H1 (cell line): ENCODE data around the gene SUGP1. TPM values are rescaled to one million over a fixed set of nuclear protein-coding genes. Genes with fewer than 3 reads are reported as not detected.

Experiments
- CTCF ChIA-PET: fragments of 300-600 bp; sonication (Branson Sonifier 250); formaldehyde crosslinking; loops from one replicate; lab custom pipeline; 2021; ENCODE audit not compliant: partially characterized antibody; lab: Charles Lee
- POLR2A ChIA-PET: fragments of 300-600 bp; sonication (Branson Sonifier 250); formaldehyde crosslinking; loops from one replicate; lab custom pipeline; 2021; ENCODE audit warnings: inconsistent platforms; ENCODE audit not compliant: partially characterized antibody; lab: Charles Lee
- DNase-seq, 2 experiments: peaks; one replicate each; pipeline versions ENCODE4 v3.0.0 to v3.0.0-alpha.2; 2010 to 2022; ENCODE audit warnings: low spot score in 2 of 2, low read depth in 1 of 2, mixed read lengths in 1 of 2
- FAIRE-seq: peaks from 2 replicates; lab custom pipeline; 2011; peaks lifted over from hg19 to GRCh38; lab: Jason Lieb, UNC
- H2AFZ ChIP-seq: 2 replicates; pipeline ENCODE4 v1.8.1; 2012; ENCODE audit warnings: low read length, inconsistent platforms
- H2AK5ac ChIP-seq: 2 replicates; pipeline ENCODE4 v1.6.1; 2013; ENCODE audit warnings: low read depth, low read length
- H2BK120ac ChIP-seq: replicated peaks from 2 replicates; pipeline ENCODE3; 2013; ENCODE audit warnings: low read depth, low read length, inconsistent platforms
- H2BK12ac ChIP-seq: 2 replicates; pipeline ENCODE4 v1.6.1; 2013; ENCODE audit warnings: low read depth, low read length
- H2BK15ac ChIP-seq: 2 replicates; pipeline ENCODE4 v1.6.1; 2013; ENCODE audit warnings: low read length
- H2BK20ac ChIP-seq: 2 replicates; pipeline ENCODE4 v1.6.1; 2013; ENCODE audit warnings: low read length
- H2BK5ac ChIP-seq: 2 replicates; pipeline ENCODE4 v1.6.1; 2013; ENCODE audit warnings: low read depth, low read length
- H3K14ac ChIP-seq: 2 replicates; pipeline ENCODE4 v1.6.1; 2013; ENCODE audit warnings: inconsistent platforms; ENCODE audit not compliant: insufficient read length
- H3K18ac ChIP-seq: 2 replicates; pipeline ENCODE4 v1.6.1; 2013; ENCODE audit warnings: low read length; ENCODE audit errors: extremely low read depth
- H3K23ac ChIP-seq: 2 replicates; pipeline ENCODE4 v1.6.1; 2013; ENCODE audit warnings: inconsistent platforms; ENCODE audit not compliant: insufficient read length
- H3K23me2 ChIP-seq: 2 replicates; pipeline ENCODE4 v1.6.1; 2013; ENCODE audit warnings: low read depth, low read length
- H3K27ac ChIP-seq: 2 replicates; pipeline ENCODE4 v1.6.1; 2011; ENCODE audit warnings: low read depth, low read length, inconsistent platforms
- H3K27me3 ChIP-seq, 4 experiments: replicated peaks in 1 of 4; 1 replicate in 1 of 4; 2 replicates in 3 of 4; pipeline versions ENCODE4 v1.6.1 to v1.8.1; 2011 to 2013; ENCODE audit warnings: low read length in 3 of 4, mild to moderate bottlenecking in 3 of 4, inconsistent platforms in 2 of 4, mixed read lengths in 2 of 4, moderate library complexity in 1 of 4; ENCODE audit not compliant: control insufficient read depth in 3 of 4, insufficient read depth in 3 of 4; ENCODE audit errors: extremely low read depth in 1 of 4
- H3K36me3 ChIP-seq, 4 experiments: 2 replicates each; pipeline versions ENCODE4 v1.6.1 to v1.8.1; 2011 to 2013; ENCODE audit warnings: mild to moderate bottlenecking in 4 of 4, low read length in 3 of 4, moderate library complexity in 2 of 4, control low read depth in 1 of 4, inconsistent platforms in 1 of 4; ENCODE audit not compliant: insufficient read depth in 4 of 4, control insufficient read depth in 2 of 4
- H3K4ac ChIP-seq: replicated peaks from 2 replicates; pipeline ENCODE3; 2013; ENCODE audit warnings: low read length, low read depth, mixed read lengths, inconsistent platforms; ENCODE audit not compliant: insufficient read length
- H3K4me1 ChIP-seq, 4 experiments: replicated peaks in 1 of 4; 1 replicate in 1 of 4; 2 replicates in 3 of 4; pipeline versions ENCODE4 v1.6.1 to v1.8.1; 2011 to 2013; ENCODE audit warnings: low read length in 3 of 4, inconsistent platforms in 2 of 4, mixed read lengths in 1 of 4; ENCODE audit not compliant: insufficient read depth in 4 of 4, control insufficient read depth in 3 of 4
- H3K4me2 ChIP-seq, 2 experiments: 2 replicates each; pipeline versions ENCODE4 v1.6.1 to v1.8.1; 2011 to 2013; ENCODE audit warnings: low read depth in 2 of 2, low read length in 2 of 2, control low read depth in 1 of 2, inconsistent platforms in 1 of 2, mild to moderate bottlenecking in 1 of 2; ENCODE audit not compliant: insufficient read depth in 1 of 2
- H3K4me3 ChIP-seq, 4 experiments: fragments of 200-600, 300-600 bp in 1 of 4; sonication (generic), shearing (Covaris generic), sonication (Bioruptor Twin) in 1 of 4; 2 replicates each; pipeline versions ENCODE4 v1.5.1 to v1.8.1; 2011 to 2016; ENCODE audit warnings: low read length in 4 of 4, low read depth in 3 of 4, control low read depth in 2 of 4, inconsistent platforms in 2 of 4, mild to moderate bottlenecking in 2 of 4, mixed read lengths in 1 of 4, moderate library complexity in 1 of 4; ENCODE audit not compliant: insufficient read depth in 2 of 4; ENCODE audit errors: extremely low read depth in 1 of 4
- H3K56ac ChIP-seq: replicated peaks from 2 replicates; pipeline ENCODE3; 2013; ENCODE audit warnings: low read depth, mild to moderate bottlenecking, mixed read lengths, low read length, inconsistent platforms; ENCODE audit not compliant: insufficient read length
- H3K79me1 ChIP-seq: 2 replicates; pipeline ENCODE4 v1.6.1; 2013; ENCODE audit warnings: low read depth, low read length, control low read depth
- H3K79me2 ChIP-seq, 2 experiments: 2 replicates each; pipeline versions ENCODE4 v1.6.1 to v1.8.1; 2012 to 2013; ENCODE audit warnings: low read length in 2 of 2, mild to moderate bottlenecking in 2 of 2, inconsistent platforms in 1 of 2; ENCODE audit not compliant: insufficient read depth in 2 of 2, control insufficient read depth in 1 of 2
- H3K9ac ChIP-seq, 4 experiments: replicated peaks in 1 of 4; 1 replicate in 1 of 4; 2 replicates in 3 of 4; pipeline versions ENCODE4 v1.6.1 to v1.8.1; 2011 to 2013; ENCODE audit warnings: low read depth in 3 of 4, low read length in 3 of 4, control low read depth in 2 of 4, mild to moderate bottlenecking in 2 of 4, moderate library complexity in 2 of 4, inconsistent platforms in 1 of 4; ENCODE audit errors: extremely low read depth in 1 of 4
- H3K9me3 ChIP-seq, 2 experiments: 2 replicates each; pipeline versions ENCODE4 v1.6.1 to v1.8.1; 2012 to 2013; ENCODE audit warnings: mild to moderate bottlenecking in 2 of 2, moderate library complexity in 2 of 2, control low read depth in 1 of 2, inconsistent platforms in 1 of 2, low read depth in 1 of 2, low read length in 1 of 2, mixed read lengths in 1 of 2; ENCODE audit not compliant: insufficient read depth in 2 of 2
- H4K20me1 ChIP-seq, 2 experiments: replicated peaks in 1 of 2; 2 replicates each; pipeline versions ENCODE3 to v1.8.1; 2011 to 2013; ENCODE audit warnings: inconsistent platforms in 2 of 2, low read length in 2 of 2, mild to moderate bottlenecking in 1 of 2; ENCODE audit not compliant: insufficient read depth in 2 of 2, control insufficient read depth in 1 of 2
- H4K5ac ChIP-seq: 2 replicates; pipeline ENCODE4 v1.6.1; 2013; ENCODE audit warnings: low read length, low read depth, mixed read lengths, inconsistent platforms; ENCODE audit not compliant: insufficient read length
- H4K8ac ChIP-seq: 2 replicates; pipeline ENCODE4 v1.8.0; 2013; ENCODE audit warnings: mild to moderate bottlenecking, moderate library complexity, low read length, inconsistent platforms; ENCODE audit not compliant: insufficient read depth; ENCODE audit errors: extremely low read depth
- H4K91ac ChIP-seq: replicated peaks from 2 replicates; pipeline ENCODE3; 2013; ENCODE audit warnings: low read length, mixed read lengths, inconsistent platforms; ENCODE audit not compliant: insufficient read length
- ASH2L ChIP-seq: fragments of 200-600, 300-600 bp; sonication (generic); IDR thresholded peaks from one replicate; pipeline ENCODE4 v1.7.1; 2017; ENCODE audit warnings: low read length
- CBX5 ChIP-seq: fragments of 300-800, 300-1000 bp; sonication (generic); IDR thresholded peaks from 2 replicates; pipeline ENCODE4 v1.7.1; 2016; ENCODE audit warnings: antibody characterized with exemption, low read length, low read depth
- CHD2 ChIP-seq: IDR thresholded peaks from 2 replicates; pipeline ENCODE4 v1.6.1; 2012; ENCODE audit warnings: low read length, improper control_type of control experiment
- CREB1 ChIP-seq: IDR thresholded peaks from 2 replicates; pipeline ENCODE4 v1.6.1; 2012; ENCODE audit warnings: inconsistent platforms
- EP300 ChIP-seq, 2 experiments: IDR thresholded peaks; 1 replicate in 1 of 2; 2 replicates in 1 of 2; pipeline ENCODE4 v1.6.1; 2011 to 2012; ENCODE audit warnings: low read depth in 2 of 2, low read length in 2 of 2, mild to moderate bottlenecking in 2 of 2, borderline replicate concordance in 1 of 2, inconsistent platforms in 1 of 2, moderate library complexity in 1 of 2
- FOSL1 ChIP-seq: IDR thresholded peaks from 2 replicates; pipeline ENCODE4 v1.6.1; 2011; ENCODE audit warnings: mild to moderate bottlenecking, low read depth, low read length, moderate library complexity; ENCODE audit not compliant: insufficient read depth
- KDM4A ChIP-seq: IDR thresholded peaks from one replicate; pipeline ENCODE4 v1.7.1; 2012; ENCODE audit warnings: low read depth, mild to moderate bottlenecking, moderate library complexity, low read length, inconsistent platforms; ENCODE audit not compliant: severe bottlenecking
- MAFK ChIP-seq: IDR thresholded peaks from 2 replicates; pipeline ENCODE4 v1.6.1; 2012; ENCODE audit warnings: low read depth, mild to moderate bottlenecking, improper control_type of control experiment, low read length
- MAX ChIP-seq: IDR thresholded peaks from 2 replicates; pipeline ENCODE4 v1.6.1; 2012; ENCODE audit warnings: inconsistent platforms
- POU5F1 ChIP-seq: IDR thresholded peaks from 2 replicates; pipeline ENCODE4 v1.6.1; 2011; ENCODE audit warnings: low read depth, mild to moderate bottlenecking, low read length, moderate library complexity
- RXRA ChIP-seq: IDR thresholded peaks from 2 replicates; pipeline ENCODE4 v1.6.1; 2011; ENCODE audit warnings: low read depth, mild to moderate bottlenecking, low read length, moderate library complexity; ENCODE audit not compliant: insufficient read depth
- WGBS, 2 experiments: shearing (Covaris generic) in 1 of 2; methylation state at CpG; one replicate each; pipeline versions ENCODE4 v1.1.6 to v1.1.7; 2013 to 2015; ENCODE audit warnings: low lambda C conversion rate in 2 of 2, mixed read lengths in 2 of 2, inconsistent platforms in 1 of 2, low coverage in 1 of 2, missing lambda C conversion rate in 1 of 2; ENCODE audit not compliant: insufficient replicate concordance in 2 of 2, insufficient coverage in 1 of 2, insufficient read length in 1 of 2; ENCODE audit errors: extremely low coverage in 1 of 2, missing lambda C conversion rate in 1 of 2; 5-methylcytosine and 5-hydroxymethylcytosine counted together
- polyA plus RNA-seq, 7 experiments: library from polyadenylated mRNA; depleted of rRNA in 3 of 7; stranded (reverse) in 5 of 7; unstranded in 2 of 7; fragments of >200 nt in 5 of 7; fragments of 200-250 nt in 2 of 7; gene quantifications; 1 replicate in 5 of 7; 2 replicates in 1 of 7; 4 replicates in 1 of 7; pipeline versions ENCODE4 v1.2.1 to v1.2.3, GENCODE V29; 2011 to 2013; ENCODE audit warnings: missing spikeins in 2 of 7, mixed read lengths in 2 of 7
- total RNA-seq: library from RNA; stranded (reverse); fragmentation: NEBNext Ultra II Directional; extraction: Animal tissue kit (Norgen Biotek cat#: 25700); gene quantifications from 2 replicates; pipeline ENCODE4 v1.2.1, GENCODE V29; 2021

Gene SUGP1
- total and polyA plus RNA-seq, 2 of the 8 experiments (the other 6 are each of a cell fraction or from before 2014, with no cell fraction given): 38.5 to 65.2 TPM

DNA sequence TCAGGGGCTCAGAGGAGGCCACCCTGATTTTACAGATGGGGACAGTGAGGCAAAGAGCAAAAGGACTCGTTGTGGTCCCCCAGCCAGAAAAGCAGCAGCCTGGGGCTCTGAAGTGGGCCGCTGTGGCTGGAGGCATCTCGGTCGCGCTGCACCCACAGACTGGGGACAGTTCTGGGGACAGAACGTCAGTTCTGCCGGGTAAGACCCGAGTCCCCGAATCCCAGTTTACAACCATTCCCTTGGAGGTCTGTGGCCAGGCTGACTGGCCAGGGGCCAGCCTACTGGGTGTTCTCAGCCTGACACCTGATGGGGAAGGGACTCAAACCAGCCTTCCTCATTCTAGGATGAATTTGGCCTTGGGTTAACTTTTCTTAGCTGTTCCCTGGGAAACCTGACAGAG, 14.1 kb downstream of the SUGP1 start:
- H2BK120ac ChIP-seq: no peak overlapping the region
- H4K8ac ChIP-seq: no peak overlapping the region
- no peak overlapping the region for H2AFZ ChIP-seq
- peaks cover 21 to 56% (median 53%) of the 10 kb centered on the region in 4 experiments for H3K36me3 ChIP-seq
- 95% methylated on average over 7 of the region's 9 CpGs; no CpG with 5 or more reads in 1 of the 2 experiments for WGBS, 2 experiments
- no peaks in the 10 kb centered on the region for H3K9me3 ChIP-seq
- no peak overlapping the region for H3K23ac ChIP-seq
- H2BK12ac ChIP-seq: no peak overlapping the region
- H2AK5ac ChIP-seq: no peak overlapping the region
- no peak overlapping the region for H3K9ac ChIP-seq
- FAIRE-seq (no peak), DNase-seq (no peak)
- no peak overlapping the region for H3K14ac ChIP-seq
- H3K23me2 ChIP-seq: no peaks in the 10 kb centered on the region
- H3K4me2 ChIP-seq: no peak overlapping the region
- no peak overlapping the region for H4K5ac ChIP-seq
- CTCF ChIA-PET: interaction anchor here (0.6 to 1.9 kb wide), 4 partner anchors 9 to 312 kb away, joined by 3 to 11 read pairs (median 4); no protein-coding TSS in a partner anchor
- peaks cover 2 to 25% of the 10 kb centered on the region in 2 experiments for H4K20me1 ChIP-seq
- no peak overlapping the region for H3K56ac ChIP-seq
- no peak overlapping the region for H3K4ac ChIP-seq
- H3K27ac ChIP-seq: no peak overlapping the region
- no peak overlapping the region for H2BK15ac ChIP-seq
- H3K4me3 ChIP-seq: no peak overlapping the region
- TF ChIP-seq CHD2 (no peak), KDM4A (no peak), FOSL1 (no peak), MAFK (no peak), CBX5 (no peak), RXRA (no peak), POU5F1 (no peak), ASH2L (no peak), EP300 (IDR thresholded peaks at IDR 0.05; ENCODE audit: borderline replicate concordance in 1 of 2, low read depth in 2 of 2, low read length in 2 of 2) (no peak), MAX (no peak), CREB1 (no peak)
- no peak overlapping the region for H2BK5ac ChIP-seq
- no peaks in the 10 kb centered on the region for H3K79me2 ChIP-seq
- H4K91ac ChIP-seq: no peak overlapping the region
- H3K18ac ChIP-seq: no peak overlapping the region
- H3K4me1 ChIP-seq: no peaks in the 10 kb centered on the region
- no peaks in the 10 kb centered on the region for H3K79me1 ChIP-seq
- POLR2A ChIA-PET: interaction anchor here (0.9 to 3.8 kb wide), 5 partner anchors 7 to 32 kb away, joined by 3 to 14 read pairs (median 5); partner anchors contain the start of gene TM6SF2
- no peaks in the 10 kb centered on the region for H3K27me3 ChIP-seq
- no peak overlapping the region for H2BK20ac ChIP-seq
